Trophoblast cell (in vitro differentiated cells and primary cell): ENCODE results near the gene ACSL1.

Experiments used
- DNase-seq, 2 donors: peaks; one replicate each; pipeline ENCODE4 v3.0.0-alpha.2; 2016
- H2AFZ ChIP-seq: 2 replicates; pipeline ENCODE4 v1.6.1; 2013; ENCODE audit warnings: low read length, moderate library complexity, mild to moderate bottlenecking; ENCODE audit not compliant: insufficient read depth, poor library complexity
- H2AK5ac ChIP-seq: 2 replicates; pipeline ENCODE4 v1.6.1; 2013; ENCODE audit warnings: mild to moderate bottlenecking, low read length
- H2BK120ac ChIP-seq: 2 replicates; pipeline ENCODE4 v1.6.1; 2013; ENCODE audit warnings: low read length, mild to moderate bottlenecking, moderate library complexity; ENCODE audit not compliant: insufficient read depth, poor library complexity
- H2BK12ac ChIP-seq: 2 replicates; pipeline ENCODE4 v1.6.1; 2013; ENCODE audit warnings: mild to moderate bottlenecking, low read length, moderate library complexity
- H2BK5ac ChIP-seq: 2 replicates; pipeline ENCODE4 v1.6.1; 2013; ENCODE audit warnings: low read length, low read depth, moderate library complexity, mild to moderate bottlenecking; ENCODE audit not compliant: poor library complexity
- H3K14ac ChIP-seq: 2 replicates; pipeline ENCODE4 v1.6.1; 2013; ENCODE audit warnings: mild to moderate bottlenecking, low read length
- H3K18ac ChIP-seq: 2 replicates; pipeline ENCODE4 v1.6.1; 2013; ENCODE audit warnings: mild to moderate bottlenecking, low read length
- H3K23ac ChIP-seq: 2 replicates; pipeline ENCODE4 v1.6.1; 2013; ENCODE audit warnings: low read length
- H3K27ac ChIP-seq: 2 replicates; pipeline ENCODE4 v1.5.1; 2013; ENCODE audit warnings: low read depth, mild to moderate bottlenecking, inconsistent platforms, low read length, moderate library complexity
- H3K27me3 ChIP-seq: 2 replicates; pipeline ENCODE4 v1.6.1; 2013; ENCODE audit warnings: inconsistent platforms, mild to moderate bottlenecking, low read length, moderate library complexity; ENCODE audit not compliant: insufficient read depth
- H3K36me3 ChIP-seq, 2 experiments: 1 replicate in 1 of 2; 2 replicates in 1 of 2; pipeline ENCODE4 v1.6.1; 2013; ENCODE audit warnings: low read length in 2 of 2, mild to moderate bottlenecking in 2 of 2, moderate library complexity in 1 of 2; ENCODE audit not compliant: insufficient read depth in 2 of 2, control insufficient read depth in 1 of 2
- H3K4ac ChIP-seq: 2 replicates; pipeline ENCODE4 v1.6.1; 2013; ENCODE audit warnings: low read depth, mild to moderate bottlenecking, low read length, moderate library complexity
- H3K4me1 ChIP-seq, 2 experiments: 1 replicate in 1 of 2; 2 replicates in 1 of 2; pipeline ENCODE4 v1.6.1; 2013; ENCODE audit warnings: low read length in 2 of 2, mild to moderate bottlenecking in 2 of 2, moderate library complexity in 1 of 2; ENCODE audit not compliant: insufficient read depth in 2 of 2, control insufficient read depth in 1 of 2
- H3K4me2 ChIP-seq: 2 replicates; pipeline ENCODE4 v1.6.1; 2013; ENCODE audit warnings: inconsistent platforms, mild to moderate bottlenecking, low read length, moderate library complexity
- H3K4me3 ChIP-seq: 2 replicates; pipeline ENCODE4 v1.5.1; 2013; ENCODE audit warnings: mild to moderate bottlenecking, low read depth, low read length, inconsistent platforms
- H3K79me1 ChIP-seq: one replicate; pipeline ENCODE4 v1.6.1; 2013; ENCODE audit warnings: low read length
- H3K79me2 ChIP-seq: 2 replicates; pipeline ENCODE4 v1.6.1; 2013; ENCODE audit warnings: low read length, mild to moderate bottlenecking; ENCODE audit not compliant: control insufficient read depth, insufficient read depth, poor library complexity
- H3K9ac ChIP-seq: 2 replicates; pipeline ENCODE4 v1.6.1; 2013; ENCODE audit warnings: mild to moderate bottlenecking, low read length
- H3K9me3 ChIP-seq: 2 replicates; pipeline ENCODE4 v1.6.1; 2013; ENCODE audit warnings: low read depth, mild to moderate bottlenecking, control low read depth, inconsistent platforms, low read length; ENCODE audit not compliant: insufficient read depth
- H4K12ac ChIP-seq: 2 replicates; pipeline ENCODE4 v1.6.1; 2013; ENCODE audit warnings: low read depth, mild to moderate bottlenecking, low read length, moderate library complexity
- H4K8ac ChIP-seq: 2 replicates; pipeline ENCODE4 v1.6.1; 2013; ENCODE audit warnings: low read depth, mild to moderate bottlenecking, low read length, moderate library complexity
- H4K91ac ChIP-seq: one replicate; pipeline ENCODE4 v1.6.1; 2013; ENCODE audit warnings: low read depth, mild to moderate bottlenecking, low read length, moderate library complexity
- WGBS: extraction: QIAGEN DNeasy Blood & Tissue Kit; methylation state at CpG from one replicate; pipeline ENCODE4 v1.1.7; 2013; ENCODE audit warnings: missing lambda C conversion rate; ENCODE audit not compliant: insufficient read length, insufficient coverage; ENCODE audit errors: extremely low coverage; 5-methylcytosine and 5-hydroxymethylcytosine counted together

The ACSL1 gene

GRCh38 chr4:184727430-184727829 lies 98.3 kb downstream of the ACSL1 start:
- no peak for DNase-seq
- no peak overlapping the region for H3K14ac ChIP-seq
- H3K18ac ChIP-seq, result no peak overlapping the region
- no peak overlapping the region for H3K4me2 ChIP-seq
- H2AK5ac ChIP-seq, result no peak overlapping the region
- no peak overlapping the region for H2BK120ac ChIP-seq
- peaks cover 7 to 8% of the 10 kb centered on the region in 2 experiments for H3K36me3 ChIP-seq
- H3K9me3 ChIP-seq, result no peaks in the 10 kb centered on the region
- H3K4ac ChIP-seq, result no peak overlapping the region
- H3K4me3 ChIP-seq, result no peak overlapping the region
- no peak overlapping the region for H4K8ac ChIP-seq
- no peak overlapping the region for H4K91ac ChIP-seq
- no peaks in the 10 kb centered on the region for H3K4me1 ChIP-seq
- no peak overlapping the region for H3K9ac ChIP-seq
- H3K23ac ChIP-seq, result no peak overlapping the region
- H2BK12ac ChIP-seq, result no peak overlapping the region
- H4K12ac ChIP-seq, result no peak overlapping the region
- H3K27ac ChIP-seq, result no peak overlapping the region
- no peaks in the 10 kb centered on the region for H3K79me2 ChIP-seq
- H2BK5ac ChIP-seq, result no peak overlapping the region
- no peaks in the 10 kb centered on the region for H3K79me1 ChIP-seq
- no CpG with 5 or more reads among the region's 3 CpGs for WGBS
- no peak overlapping the region for H2AFZ ChIP-seq
- no peaks in the 10 kb centered on the region for H3K27me3 ChIP-seq

- no CpG with 5 or more reads among the region's 1 CpG for WGBS
- Histone ChIP-seq H2AFZ (no peak overlapping the region), H3K18ac (no peak overlapping the region), H3K4me2 (no peak overlapping the region), H2BK5ac (no peak overlapping the region), H3K27me3 (no peaks in the 10 kb centered on the region), H3K4ac (no peak overlapping the region), H3K79me1 (no peaks in the 10 kb centered on the region), H2AK5ac (no peak overlapping the region), H3K36me3 (peaks cover 19% of the 10 kb centered on the region in 2 experiments), H2BK12ac (no peak overlapping the region), H3K4me1 (no peaks in the 10 kb centered on the region), H3K9ac (no peak overlapping the region), H3K27ac (no peak overlapping the region), H3K14ac (no peak overlapping the region), H4K91ac (no peak overlapping the region), H3K4me3 (no peak overlapping the region), H3K79me2 (no peaks in the 10 kb centered on the region), H4K8ac (no peak overlapping the region), H4K12ac (no peak overlapping the region), H3K9me3 (no peaks in the 10 kb centered on the region), H3K23ac (no peak overlapping the region), H2BK120ac (no peak overlapping the region)
- DNase-seq, result no peak
These were observed 103.0 kb downstream of the ACSL1 start for GRCh38 chr4:184722798-184723197.

- no peak overlapping the region for H3K4me3 ChIP-seq
These were observed 104.5 kb downstream of the ACSL1 start for GRCh38 chr4:184721254-184721653.

GRCh38 chr4:184719407-184719806 lies 106.4 kb downstream of the ACSL1 start:
- no peak overlapping the region for H3K27ac ChIP-seq
- H3K36me3 ChIP-seq, result peaks cover 21 to 22% of the 10 kb centered on the region in 2 experiments
- H3K79me2 ChIP-seq, result no peaks in the 10 kb centered on the region
- no peak overlapping the region for H2AK5ac ChIP-seq
- no peak overlapping the region for H2AFZ ChIP-seq
- peak overlapping the region; percentile 29 for H3K23ac ChIP-seq
- H3K9ac ChIP-seq, result no peak overlapping the region
- no peak overlapping the region for H4K8ac ChIP-seq
- no peak overlapping the region for H3K14ac ChIP-seq
- H4K12ac ChIP-seq, result no peak overlapping the region
- no peak overlapping the region for H3K4me3 ChIP-seq
- no CpG with 5 or more reads among the region's 3 CpGs for WGBS
- H3K4me1 ChIP-seq, result no peaks in the 10 kb centered on the region
- H2BK12ac ChIP-seq, result no peak overlapping the region
- H3K27me3 ChIP-seq, result no peaks in the 10 kb centered on the region
- H3K4ac ChIP-seq, result no peak overlapping the region
- no peak overlapping the region for H3K18ac ChIP-seq
- no peak overlapping the region for H2BK120ac ChIP-seq
- H4K91ac ChIP-seq, result no peak overlapping the region
- H3K9me3 ChIP-seq, result no peaks in the 10 kb centered on the region
- H2BK5ac ChIP-seq, result no peak overlapping the region
- H3K79me1 ChIP-seq, result no peaks in the 10 kb centered on the region
- DNase-seq, result no peak
- H3K4me2 ChIP-seq, result no peak overlapping the region

More at GRCh38 chr4:184721254-184721653, 104.5 kb downstream of the ACSL1 start:
- Histone ChIP-seq H3K4me1 (no peaks in the 10 kb centered on the region), H3K27me3 (no peaks in the 10 kb centered on the region), H3K4ac (no peak overlapping the region), H3K27ac (no peak overlapping the region), H2BK120ac (no peak overlapping the region), H2BK5ac (no peak overlapping the region), H2BK12ac (no peak overlapping the region), H3K18ac (no peak overlapping the region), H3K14ac (no peak overlapping the region), H4K91ac (no peak overlapping the region), H4K12ac (no peak overlapping the region), H2AFZ (no peak overlapping the region), H3K4me2 (no peak overlapping the region), H2AK5ac (no peak overlapping the region), H3K23ac (no peak overlapping the region), H3K79me2 (no peaks in the 10 kb centered on the region), H3K36me3 (peaks cover 17 to 19% of the 10 kb centered on the region in 2 experiments), H3K79me1 (no peaks in the 10 kb centered on the region), H3K9me3 (no peaks in the 10 kb centered on the region), H3K9ac (no peak overlapping the region), H4K8ac (no peak overlapping the region)
- DNase-seq, result no peak
